Omental fat pad (tissue), 4 donors: ENCODE results near the gene KLHL35. TPM values are rescaled to one million over a fixed set of nuclear protein-coding genes. Genes with fewer than 3 reads are reported as not detected.

ENCODE experiments used
- ATAC-seq: fragments of 150-250 bp; one replicate; pipeline ENCODE4 v1.9.1; 2016; ENCODE audit warnings: mild to moderate bottlenecking, moderate library complexity; ENCODE audit not compliant: low FRiP score
- DNase-seq: peaks from one replicate; pipeline ENCODE4 v3.0.0-alpha.2; 2019; ENCODE audit warnings: low spot score
- CTCF ChIP-seq, 3 donors: fragments of 450-650 bp; IDR thresholded peaks; one replicate each; pipeline ENCODE4 v1.5.1; 2016 to 2017; ENCODE audit warnings: antibody characterized with exemption in 3 of 3, mild to moderate bottlenecking in 3 of 3, moderate library complexity in 2 of 3
- total RNA-seq, 4 donors: library from RNA; depleted of rRNA; stranded (reverse); fragments of >200 nt; gene quantifications; one replicate each; pipeline ENCODE4 v1.1.0, GENCODE V29; 2016

Gene KLHL35
- total RNA-seq, 4 donors from 2014 or later, result 1.3 to 2.4 (median 1.8) TPM; not detected in 1

- TF ChIP-seq CTCF (IDR thresholded peaks at IDR 0.05), result no peak
- ATAC-seq (no peak), DNase-seq (no peak)
Observed at GRCh38 chr11:75447415-75447814, 14.4 kb upstream of the KLHL35 start.

GRCh38 chr11:75445315-75445953, 12.4 kb upstream of the KLHL35 start:
- peak; percentile 93 for DNase-seq
- TF ChIP-seq CTCF (IDR thresholded peaks at IDR 0.05), result peak in 2 of 3 donors; percentile 85 to 90
- ATAC-seq, result peak; percentile 38

- no peak for TF ChIP-seq CTCF (IDR thresholded peaks at IDR 0.05)
- no peak for DNase-seq
- ATAC-seq, result no peak
Observed at GRCh38 chr11:75443043-75443442, 10.0 kb upstream of the KLHL35 start.

GRCh38 chr11:75442161-75442885, 9.3 kb upstream of the KLHL35 start:
- ATAC-seq, result no peak
- DNase-seq, result no peak
- TF ChIP-seq CTCF (IDR thresholded peaks at IDR 0.05), result no peak

GRCh38 chr11:75441804-75442132, 8.8 kb upstream of the KLHL35 start:
- ATAC-seq, result no peak

GRCh38 chr11:75440960-75441803, 8.2 kb upstream of the KLHL35 start:
- no peak for DNase-seq
- no peak for TF ChIP-seq CTCF (IDR thresholded peaks at IDR 0.05)
- ATAC-seq, result no peak

More at GRCh38 chr11:75441804-75442132, 8.8 kb upstream of the KLHL35 start:
- TF ChIP-seq CTCF (IDR thresholded peaks at IDR 0.05), result no peak
- no peak for DNase-seq
